Natural killer cell treated with Interleukin-12 subunit alpha and Interleukin-12 subunit beta and Interleukin-15 and Interleukin-18, amount 100 ng/mL, for 72 hours (primary cell): Measurements from ENCODE around the gene RASGEF1C. TPM values are rescaled to one million over a fixed set of nuclear protein-coding genes. Genes with fewer than 3 reads are reported as not detected.
"Not testable (repeated sequence)": the region's sequence is repeated elsewhere in the genome, so short reads cannot be mapped to it uniquely, and the experiment has no call there.

Experiments
- ATAC-seq, 2 donors: fragments of 150-1000 bp; cut with Tn5 transposase in 1 of 2; sonication (Bioruptor Pico), chemical (Tn5 transposase) in 1 of 2; 2 replicates each; pipeline ENCODE4 v1.10.0; 2021
- DNase-seq: peaks from one replicate; pipeline ENCODE4 v3.0.0; 2022; ENCODE audit warnings: low spot score
- H3K27ac Mint-ChIP-seq, 2 donors: 1 replicate in 1 of 2; 2 replicates in 1 of 2; pipeline ENCODE4 v1.8.0; 2022; ENCODE audit warnings: mixed read lengths in 2 of 2, mild to moderate bottlenecking in 1 of 2, moderate library complexity in 1 of 2
- H3K27me3 Mint-ChIP-seq, 2 donors: 1 replicate in 1 of 2; 2 replicates in 1 of 2; pipeline ENCODE4 v1.8.0; 2022; ENCODE audit warnings: mixed read lengths in 2 of 2
- H3K36me3 Mint-ChIP-seq: one replicate; pipeline ENCODE4 v1.8.0; 2022; ENCODE audit warnings: mixed read lengths
- H3K4me1 Mint-ChIP-seq, 2 donors: 1 replicate in 1 of 2; 2 replicates in 1 of 2; pipeline ENCODE4 v1.8.0; 2022; ENCODE audit warnings: low read depth in 2 of 2, mixed read lengths in 2 of 2, mild to moderate bottlenecking in 1 of 2
- H3K4me3 Mint-ChIP-seq: one replicate; pipeline ENCODE4 v1.8.0; 2022; ENCODE audit warnings: mixed read lengths
- H3K9me3 Mint-ChIP-seq: 2 replicates; pipeline ENCODE4 v1.8.0; 2022; ENCODE audit warnings: mixed read lengths
- total RNA-seq, 2 donors: library from RNA; stranded (reverse); gene quantifications; one replicate each; pipeline ENCODE4 v1.2.3, GENCODE V29; 2022

Gene RASGEF1C
- total RNA-seq, 2 donors from 2014 or later: not detected

DNA sequence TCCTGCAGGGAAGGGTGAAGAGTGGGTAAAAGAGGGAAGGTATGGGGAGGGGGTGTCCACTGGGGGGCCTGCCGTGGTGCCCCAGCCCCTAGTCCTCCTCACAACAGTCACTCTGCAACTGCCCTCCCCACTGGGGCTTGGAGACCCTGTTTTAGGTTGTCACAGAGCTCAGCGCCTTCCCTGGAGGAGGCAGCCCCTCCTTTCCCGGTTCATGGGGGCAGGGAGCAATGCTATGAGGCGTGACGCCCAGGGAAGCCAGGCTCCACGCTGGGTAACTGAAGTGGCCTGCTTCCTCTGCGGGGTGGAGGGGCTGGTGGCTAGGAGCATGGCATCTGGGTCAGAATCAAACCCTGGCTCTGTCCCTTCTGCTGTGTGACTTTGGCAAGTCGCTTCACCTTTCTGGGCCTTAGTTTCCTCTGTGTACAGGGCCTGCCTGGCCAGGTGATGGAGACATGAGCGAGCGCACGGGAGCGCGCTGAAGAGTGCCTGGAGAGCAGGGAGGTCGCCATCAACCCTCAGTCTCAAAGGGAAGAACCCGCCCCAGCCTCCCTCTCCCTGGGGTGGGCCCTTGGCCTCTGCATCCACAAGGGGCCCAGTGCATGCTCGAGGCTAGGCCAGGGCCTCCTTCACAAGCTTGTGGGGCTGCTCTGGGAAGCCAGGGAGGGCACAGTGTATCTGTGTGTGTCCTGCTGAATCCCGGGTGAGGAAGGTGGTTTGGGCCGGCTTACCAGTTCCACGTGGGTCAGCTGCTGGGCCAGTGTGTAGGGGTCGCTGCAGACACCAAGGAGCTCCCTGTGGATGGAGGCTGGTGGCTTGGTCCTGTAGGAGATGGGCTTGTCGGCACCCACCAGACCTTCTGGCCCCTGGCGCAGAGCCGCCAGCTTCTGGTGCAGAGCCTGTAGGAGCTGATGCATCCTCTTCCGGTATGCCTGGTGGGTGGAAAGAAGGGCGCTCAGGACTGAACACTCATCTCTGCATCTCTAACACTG lies 81.0 kb downstream of the RASGEF1C start:
- Mint-ChIP-seq H3K36me3 (no peaks in the 10 kb centered on the region), H3K27ac (no peak overlapping the region), H3K4me1 (no peaks in the 10 kb centered on the region), H3K9me3 (no peaks in the 10 kb centered on the region), H3K4me3 (no peak overlapping the region), H3K27me3 (peaks cover 10 to 20% of the 10 kb centered on the region in 2 donors)
- peak; percentile 44 for DNase-seq
- peak; percentile 11 to 17 for ATAC-seq

DNA sequence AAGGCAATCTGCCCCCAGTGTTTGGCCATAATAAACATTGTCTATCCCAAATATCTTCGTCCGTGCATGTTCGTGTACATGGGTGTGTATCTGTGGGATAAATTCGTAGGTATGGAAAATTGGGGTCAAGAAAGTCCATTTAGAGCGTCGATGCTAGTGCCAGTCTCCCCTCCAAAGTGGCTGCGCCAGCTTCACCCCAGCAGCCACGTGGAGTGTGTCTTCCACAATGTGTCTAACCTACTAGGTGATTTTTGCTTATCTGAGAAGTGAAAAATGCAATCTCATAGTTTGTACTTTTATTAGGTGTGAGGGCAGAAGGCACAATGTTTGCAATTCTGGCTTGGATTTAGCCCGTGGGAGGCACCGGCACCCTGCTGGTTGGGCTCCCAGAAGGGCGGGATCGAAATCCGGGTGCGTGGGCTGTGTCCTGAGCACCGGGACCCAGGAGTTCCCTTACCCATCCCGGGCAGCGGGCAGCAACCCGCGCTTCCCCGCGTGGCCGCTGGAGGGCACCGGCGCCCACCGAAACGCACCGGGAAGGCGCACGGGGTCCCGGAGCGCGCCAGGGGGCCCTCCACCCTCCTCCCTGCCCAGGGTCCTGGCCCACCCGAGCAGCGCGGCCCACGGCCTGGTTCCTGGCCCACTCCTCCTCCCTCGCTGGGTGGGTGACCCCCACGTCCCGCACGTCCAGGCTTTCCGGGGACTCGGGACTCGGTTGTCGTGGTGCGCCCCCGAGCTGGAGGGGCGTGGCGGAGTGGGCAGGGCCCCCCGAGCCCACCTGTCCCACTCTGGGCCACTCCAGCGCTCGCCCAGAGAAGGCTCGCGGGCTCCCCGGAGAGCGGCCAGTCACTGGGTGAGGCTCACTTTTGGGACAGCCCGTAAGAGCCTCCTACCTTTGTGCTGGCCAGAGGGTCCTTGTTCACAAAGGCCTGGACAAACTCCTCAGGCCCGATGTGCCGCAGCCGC lies 82.0 kb downstream of the RASGEF1C start:
- H3K36me3 Mint-ChIP-seq: no peaks in the 10 kb centered on the region
- DNase-seq (peak; percentile 64), ATAC-seq (peak; percentile 63 to 73)
- no peak overlapping the region for H3K4me3 Mint-ChIP-seq
- H3K27ac Mint-ChIP-seq: no peak overlapping the region
- peaks cover 10 to 27% of the 10 kb centered on the region in 2 donors for H3K27me3 Mint-ChIP-seq
- no peaks in the 10 kb centered on the region for H3K9me3 Mint-ChIP-seq
- H3K4me1 Mint-ChIP-seq: no peaks in the 10 kb centered on the region

- H3K27ac Mint-ChIP-seq: not testable (repeated sequence)
- peak; percentile 28 for DNase-seq
- H3K27me3 Mint-ChIP-seq: peaks cover 10 to 27% of the 10 kb centered on the region in 2 donors
Observed at GRCh38 chr5:180126156-180126555, 82.9 kb downstream of the RASGEF1C start.

GRCh38 chr5:180124662-180125061 lies 84.3 kb downstream of the RASGEF1C start:
- not testable (repeated sequence) for H3K9me3 Mint-ChIP-seq, H3K36me3 Mint-ChIP-seq, DNase-seq, H3K27ac Mint-ChIP-seq, H3K4me3 Mint-ChIP-seq, H3K4me1 Mint-ChIP-seq, ATAC-seq
- peaks cover 10 to 27% of the 10 kb centered on the region in 2 donors for H3K27me3 Mint-ChIP-seq

More at GRCh38 chr5:180126156-180126555, 82.9 kb downstream of the RASGEF1C start:
- not testable (repeated sequence) for H3K4me1 Mint-ChIP-seq, H3K36me3 Mint-ChIP-seq, H3K4me3 Mint-ChIP-seq, ATAC-seq, H3K9me3 Mint-ChIP-seq

DNA sequence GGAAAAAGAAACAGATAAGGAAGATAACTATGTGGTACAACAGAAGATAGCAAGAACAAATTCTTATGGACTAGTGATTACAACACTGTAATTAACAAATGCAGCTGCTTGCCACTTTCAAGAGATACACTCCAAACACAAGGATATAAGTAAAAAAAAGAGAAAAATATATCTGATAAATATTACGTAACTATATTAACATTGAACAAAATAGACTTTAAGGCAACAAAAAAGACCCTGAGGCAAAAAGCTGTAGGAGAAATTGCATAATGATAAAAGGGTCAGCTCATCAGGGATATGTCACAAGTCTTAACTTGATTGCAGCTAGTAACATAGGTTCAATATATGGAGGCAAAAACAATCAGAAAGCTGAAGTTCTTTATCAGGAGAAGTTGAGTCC lies 86.1 kb downstream of the RASGEF1C start:
- H3K27me3 Mint-ChIP-seq: peaks cover 10 to 27% of the 10 kb centered on the region in 2 donors
- no peak for ATAC-seq
- DNase-seq: no peak
- H3K36me3 Mint-ChIP-seq: no peaks in the 10 kb centered on the region
- no peak overlapping the region for H3K27ac Mint-ChIP-seq
- no peak overlapping the region for H3K4me3 Mint-ChIP-seq
- no peaks in the 10 kb centered on the region for H3K9me3 Mint-ChIP-seq
- H3K4me1 Mint-ChIP-seq: no peaks in the 10 kb centered on the region

- no peaks in the 10 kb centered on the region for H3K36me3 Mint-ChIP-seq
- no peak overlapping the region for H3K27ac Mint-ChIP-seq
- H3K4me3 Mint-ChIP-seq: no peak overlapping the region
- peaks cover 10 to 27% of the 10 kb centered on the region in 2 donors for H3K27me3 Mint-ChIP-seq
- no peak for ATAC-seq
- H3K9me3 Mint-ChIP-seq: no peaks in the 10 kb centered on the region
- H3K4me1 Mint-ChIP-seq: no peaks in the 10 kb centered on the region
- DNase-seq: no peak
Observed at GRCh38 chr5:180121826-180122413, 87.1 kb downstream of the RASGEF1C start.

- no peak overlapping the region for H3K4me3 Mint-ChIP-seq
- H3K9me3 Mint-ChIP-seq: no peaks in the 10 kb centered on the region
- no peaks in the 10 kb centered on the region for H3K36me3 Mint-ChIP-seq
- no peaks in the 10 kb centered on the region for H3K4me1 Mint-ChIP-seq
- no peak overlapping the region for H3K27ac Mint-ChIP-seq
- H3K27me3 Mint-ChIP-seq: peaks cover 5 to 20% of the 10 kb centered on the region in 2 donors
- peak; percentile 56 for DNase-seq
- no peak for ATAC-seq
Observed at GRCh38 chr5:180120237-180121101, 88.5 kb downstream of the RASGEF1C start.

- H3K27me3 Mint-ChIP-seq: peaks cover 5 to 20% of the 10 kb centered on the region in 2 donors
- no peaks in the 10 kb centered on the region for H3K36me3 Mint-ChIP-seq
- no peaks in the 10 kb centered on the region for H3K9me3 Mint-ChIP-seq
- H3K4me3 Mint-ChIP-seq: no peak overlapping the region
- no peak for DNase-seq
- no peaks in the 10 kb centered on the region for H3K4me1 Mint-ChIP-seq
- H3K27ac Mint-ChIP-seq: no peak overlapping the region
- ATAC-seq: no peak
Observed at GRCh38 chr5:180119903-180120236, 89.1 kb downstream of the RASGEF1C start.

DNA sequence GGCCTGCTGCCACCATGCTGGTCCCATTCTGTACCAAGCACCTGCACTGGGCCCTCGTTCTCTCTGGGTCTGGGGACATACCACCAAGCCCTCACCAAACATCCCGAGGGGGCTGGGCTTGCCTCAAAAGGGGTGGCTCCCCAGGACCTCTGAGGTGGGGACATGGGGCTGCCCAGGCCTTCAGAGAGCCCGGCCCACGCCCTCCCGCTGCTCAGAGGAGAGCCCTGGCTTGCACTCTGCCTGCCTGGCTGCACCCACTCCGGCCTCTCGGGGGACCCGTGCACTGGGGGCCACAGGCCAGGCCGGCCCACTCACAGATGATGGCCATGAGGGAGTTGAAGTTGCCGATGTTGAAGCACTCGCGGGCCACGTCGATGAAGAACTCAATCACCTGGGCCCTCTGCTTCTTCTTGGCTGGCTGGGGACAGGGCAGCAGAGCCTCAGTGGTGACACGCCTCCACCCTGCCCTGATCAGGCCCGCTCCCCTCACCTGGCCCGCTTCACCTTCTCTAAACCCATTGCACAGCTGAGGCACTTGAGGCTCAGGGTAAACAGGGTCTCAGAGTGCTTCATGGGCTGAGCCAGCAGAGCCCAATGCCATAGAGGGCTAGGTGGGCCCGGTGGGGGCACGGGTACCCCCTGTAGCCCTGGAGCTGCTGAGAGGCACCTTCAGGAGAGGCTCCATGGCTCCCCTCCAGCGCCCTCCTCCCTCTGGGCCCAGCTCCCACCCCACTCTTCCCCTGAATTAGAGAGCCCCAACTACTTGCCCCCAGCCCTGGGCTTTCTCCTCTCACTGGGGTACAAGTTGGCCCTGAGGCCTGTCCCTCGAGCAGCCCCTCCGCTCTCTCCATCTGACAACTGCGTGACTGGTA lies 89.7 kb downstream of the RASGEF1C start:
- Mint-ChIP-seq H3K27me3 (peaks cover 5 to 20% of the 10 kb centered on the region in 2 donors), H3K9me3 (no peaks in the 10 kb centered on the region), H3K4me1 (no peaks in the 10 kb centered on the region), H3K27ac (no peak overlapping the region), H3K36me3 (no peaks in the 10 kb centered on the region), H3K4me3 (no peak overlapping the region)
- ATAC-seq: no peak
- DNase-seq: peak; percentile 56

- no peak overlapping the region for H3K27ac Mint-ChIP-seq
- ATAC-seq: no peak
Observed at GRCh38 chr5:180118391-180118791, 90.6 kb downstream of the RASGEF1C start.

DNA sequence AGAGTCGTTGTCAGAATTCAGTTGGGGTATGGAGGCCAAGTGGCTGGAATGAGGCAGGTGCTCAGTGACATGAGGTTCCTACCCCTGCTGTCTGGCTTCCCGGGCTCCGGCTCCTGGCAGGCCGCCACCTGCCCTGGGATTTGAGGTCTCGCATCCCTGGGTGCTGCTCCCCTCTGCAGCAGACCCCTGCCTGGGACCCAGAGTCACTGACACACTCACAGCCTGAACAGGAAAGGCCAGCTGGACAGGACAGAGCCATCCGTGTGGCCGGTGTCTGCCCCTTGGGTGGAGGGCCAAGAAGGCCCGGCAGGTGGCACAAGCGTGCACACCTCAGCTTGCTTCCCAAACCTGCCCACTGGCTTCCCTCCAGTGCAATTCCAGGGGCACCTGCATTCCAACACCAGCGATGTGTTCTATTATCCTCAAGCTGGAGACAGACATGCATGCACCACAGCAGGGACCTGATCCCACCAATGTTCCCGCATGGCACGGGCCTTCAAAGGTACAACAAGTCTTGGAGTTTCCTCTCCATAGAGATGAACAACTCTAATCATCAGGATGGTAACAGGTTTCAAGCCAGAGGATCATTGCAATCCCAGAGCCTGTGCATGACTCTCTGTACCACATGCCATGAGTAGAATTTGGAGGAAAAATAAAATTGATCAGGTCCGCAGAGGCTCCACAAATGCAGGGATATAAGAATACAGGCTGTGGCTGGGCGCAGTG lies 91.8 kb downstream of the RASGEF1C start:
- ATAC-seq: no peak
- no peak overlapping the region for H3K27ac Mint-ChIP-seq
- no peaks in the 10 kb centered on the region for H3K4me1 Mint-ChIP-seq
- DNase-seq: no peak
- no peaks in the 10 kb centered on the region for H3K27me3 Mint-ChIP-seq
- H3K9me3 Mint-ChIP-seq: no peaks in the 10 kb centered on the region
- no peak overlapping the region for H3K4me3 Mint-ChIP-seq
- H3K36me3 Mint-ChIP-seq: no peaks in the 10 kb centered on the region

More at GRCh38 chr5:180118391-180118791, 90.6 kb downstream of the RASGEF1C start:
- Mint-ChIP-seq H3K27me3 (peaks cover under 1 to 11% of the 10 kb centered on the region in 2 donors), H3K4me3 (no peak overlapping the region), H3K36me3 (no peaks in the 10 kb centered on the region), H3K9me3 (no peaks in the 10 kb centered on the region), H3K4me1 (no peaks in the 10 kb centered on the region)
- no peak for DNase-seq
